T-helper 1 cell treated with Interleukin-12 subunit alpha and Interleukin-12 subunit beta and Interleukin-4 antibody, amounts not matched to agents 30 μg/mL and 1 μg/mL, for 36 hours (primary cell): ENCODE data around the gene FBXW4.
A peak's percentile ranks its signal among the peaks of the same experiment; 100 is the strongest.
"Not testable (repeated sequence)": the region's sequence is repeated elsewhere in the genome, so short reads cannot be mapped to it uniquely, and the experiment has no call there.

Source experiments
- H3K27ac Mint-ChIP-seq: one replicate; pipeline ENCODE4 v1.8.0; 2021; ENCODE audit warnings: mild to moderate bottlenecking, mixed read lengths
- H3K27me3 Mint-ChIP-seq: one replicate; pipeline ENCODE4 v1.8.0; 2021; ENCODE audit warnings: low read depth, mixed read lengths
- H3K36me3 Mint-ChIP-seq: one replicate; pipeline ENCODE4 v1.8.0; 2021; ENCODE audit warnings: low read depth, mixed read lengths
- H3K4me1 Mint-ChIP-seq: one replicate; pipeline ENCODE4 v1.8.0; 2021; ENCODE audit warnings: low read depth, mixed read lengths
- H3K4me3 Mint-ChIP-seq: one replicate; pipeline ENCODE4 v1.8.0; 2021; ENCODE audit warnings: mild to moderate bottlenecking, moderate library complexity, mixed read lengths
- H3K9me3 Mint-ChIP-seq: one replicate; pipeline ENCODE4 v1.8.0; 2021; ENCODE audit warnings: mixed read lengths

The FBXW4 gene

DNA sequence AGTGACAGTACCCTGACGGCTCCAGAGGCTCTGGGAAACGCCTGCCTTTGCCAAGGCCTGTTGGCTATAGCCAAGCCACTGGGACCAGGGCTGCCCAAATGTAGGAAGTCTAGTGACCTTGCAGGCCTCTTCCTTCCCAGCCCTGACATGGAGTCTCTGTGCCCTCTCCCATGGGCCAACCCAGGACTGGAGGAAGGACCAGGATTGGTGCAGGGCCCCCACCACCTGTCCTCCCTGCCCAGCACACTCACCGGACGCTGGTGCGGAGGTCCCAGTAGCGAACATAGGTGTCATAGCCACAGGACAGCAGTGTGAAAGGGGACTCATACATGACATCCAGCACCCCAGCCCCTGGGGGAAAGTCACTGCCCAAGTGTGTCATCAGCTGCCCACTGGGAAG, 82.9 kb downstream of the FBXW4 start:
- no peak overlapping the region for H3K4me3 Mint-ChIP-seq
- no peak overlapping the region for H3K27ac Mint-ChIP-seq
- H3K36me3 Mint-ChIP-seq: peaks cover 13% of the 10 kb centered on the region
- H3K9me3 Mint-ChIP-seq: no peaks in the 10 kb centered on the region
- peaks cover 8% of the 10 kb centered on the region for H3K4me1 Mint-ChIP-seq
- no peaks in the 10 kb centered on the region for H3K27me3 Mint-ChIP-seq

DNA sequence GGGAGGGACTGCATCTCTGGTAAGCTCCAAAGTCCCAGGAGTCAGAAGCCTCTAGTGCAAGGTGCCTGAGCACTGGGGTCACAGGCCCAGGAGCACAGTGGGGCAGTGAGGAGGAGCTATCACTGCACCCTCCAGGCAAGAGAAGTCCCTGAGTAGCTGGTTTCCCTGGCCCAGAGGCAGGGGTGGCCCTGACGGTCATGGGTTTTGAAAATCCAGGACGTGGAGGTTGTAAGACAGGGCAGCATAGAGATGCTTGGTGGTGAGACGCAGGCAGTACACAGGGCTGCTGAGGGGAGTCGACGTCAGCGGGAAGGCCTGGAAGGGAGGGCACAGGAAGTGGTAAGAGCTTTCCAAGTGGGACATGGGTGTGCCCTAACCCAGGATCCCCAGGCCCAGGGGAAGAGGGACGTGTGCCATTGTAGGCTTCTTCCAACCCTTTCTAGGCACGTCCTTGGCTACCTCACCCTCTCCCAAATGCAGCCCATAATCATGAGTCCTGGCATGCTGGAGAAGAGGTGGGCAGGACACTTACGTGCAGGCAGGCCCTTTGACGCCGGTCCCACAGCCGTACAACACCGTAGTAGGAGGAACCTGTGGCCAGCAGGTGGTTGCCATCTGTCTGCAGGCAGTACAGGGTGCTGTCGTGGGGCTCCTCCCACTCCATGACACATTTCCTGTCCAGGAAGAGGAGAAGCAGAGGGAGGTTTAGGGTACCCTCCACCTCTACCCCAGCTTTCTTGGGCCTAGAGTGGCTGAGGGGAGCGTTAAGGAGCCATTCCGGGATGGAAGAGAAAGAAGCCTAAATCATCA, 83.7 kb downstream of the FBXW4 start:
- H3K27ac Mint-ChIP-seq: peak overlapping the region; percentile 55
- H3K36me3 Mint-ChIP-seq: peaks cover 16% of the 10 kb centered on the region
- no peak overlapping the region for H3K4me3 Mint-ChIP-seq
- H3K4me1 Mint-ChIP-seq: peaks cover 8% of the 10 kb centered on the region
- H3K27me3 Mint-ChIP-seq: no peaks in the 10 kb centered on the region
- H3K9me3 Mint-ChIP-seq: no peaks in the 10 kb centered on the region

GRCh38 chr10:101609481-101609880, 85.5 kb downstream of the FBXW4 start:
- no peaks in the 10 kb centered on the region for H3K27me3 Mint-ChIP-seq
- H3K4me3 Mint-ChIP-seq: no peak overlapping the region
- H3K27ac Mint-ChIP-seq: no peak overlapping the region
- H3K9me3 Mint-ChIP-seq: no peaks in the 10 kb centered on the region
- peaks cover 8% of the 10 kb centered on the region for H3K4me1 Mint-ChIP-seq
- peaks cover 16% of the 10 kb centered on the region for H3K36me3 Mint-ChIP-seq

DNA sequence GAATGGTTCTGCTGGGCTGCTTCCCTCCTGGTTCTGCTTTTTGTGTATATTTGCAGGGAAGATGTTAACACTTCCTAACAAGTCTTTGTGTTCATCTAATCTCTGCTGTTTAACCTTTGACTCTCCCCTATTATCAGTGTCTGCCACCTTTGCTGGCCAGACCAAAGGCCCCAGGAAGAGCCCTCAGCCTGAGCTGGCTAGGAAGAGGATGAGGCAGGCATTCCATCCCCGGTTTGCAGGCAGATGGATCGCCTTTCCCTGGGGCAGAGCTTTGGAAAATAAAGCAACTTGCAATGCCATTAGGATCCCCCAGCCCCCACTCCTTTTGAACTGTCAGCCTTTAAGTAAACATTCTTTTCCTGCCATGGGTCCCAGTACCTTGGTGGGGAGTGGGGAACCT, 87.8 kb downstream of the FBXW4 start:
- peaks cover 18% of the 10 kb centered on the region for H3K36me3 Mint-ChIP-seq
- no peak overlapping the region for H3K4me3 Mint-ChIP-seq
- peaks cover 8% of the 10 kb centered on the region for H3K4me1 Mint-ChIP-seq
- no peak overlapping the region for H3K27ac Mint-ChIP-seq
- H3K9me3 Mint-ChIP-seq: no peaks in the 10 kb centered on the region
- no peaks in the 10 kb centered on the region for H3K27me3 Mint-ChIP-seq

- Mint-ChIP-seq H3K9me3 (no peaks in the 10 kb centered on the region), H3K4me3 (no peak overlapping the region), H3K4me1 (no peaks in the 10 kb centered on the region), H3K36me3 (peaks cover 5% of the 10 kb centered on the region), H3K27me3 (no peaks in the 10 kb centered on the region), H3K27ac (no peak overlapping the region)
These were observed 92.1 kb downstream of the FBXW4 start for GRCh38 chr10:101602761-101603398.

- Mint-ChIP-seq H3K9me3 (no peaks in the 10 kb centered on the region), H3K4me3 (no peak overlapping the region), H3K27ac (no peak overlapping the region)
These were observed 93.4 kb downstream of the FBXW4 start for GRCh38 chr10:101601541-101601940.

DNA sequence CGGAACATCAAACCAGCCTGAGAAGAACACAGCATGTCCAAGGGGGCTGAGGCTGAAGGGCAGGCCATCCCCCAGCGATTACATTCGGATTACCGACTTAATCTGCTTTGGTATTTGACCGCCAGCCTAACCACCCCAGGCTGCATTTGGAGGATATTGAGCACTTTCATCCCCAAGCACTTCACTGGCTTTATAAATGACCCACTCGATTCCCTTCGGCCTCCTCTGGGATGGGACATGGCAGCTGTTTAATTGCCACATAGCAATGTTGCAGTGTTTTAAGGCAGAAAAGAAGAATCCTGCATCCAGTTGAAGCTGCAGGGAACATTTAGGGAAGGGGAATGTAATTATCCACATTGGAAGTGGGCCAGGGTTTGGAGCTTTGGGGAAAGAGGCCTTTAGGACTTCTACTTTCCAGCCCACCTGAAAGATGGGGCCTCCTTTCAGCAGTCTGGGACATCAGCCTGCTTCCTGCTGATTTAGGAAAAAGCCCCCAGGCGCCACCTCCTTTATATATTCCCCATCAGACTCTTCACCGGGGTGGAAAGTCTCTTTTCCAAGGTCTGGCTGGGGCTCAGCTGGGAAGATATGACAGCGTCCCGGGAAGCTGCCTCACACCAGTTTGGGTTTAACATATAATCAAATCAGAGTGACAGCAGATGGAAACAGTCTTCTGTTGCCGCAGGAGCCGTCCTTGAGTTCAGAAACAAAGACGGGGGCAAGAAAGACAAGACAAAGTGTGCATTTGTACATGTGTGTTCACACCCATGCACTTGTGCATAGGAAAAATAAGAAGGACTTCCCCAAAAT, 97.7 kb downstream of the FBXW4 start:
- Mint-ChIP-seq H3K36me3 (no peaks in the 10 kb centered on the region), H3K4me3 (no peak overlapping the region), H3K27me3 (peaks cover 4% of the 10 kb centered on the region), H3K4me1 (no peaks in the 10 kb centered on the region), H3K27ac (no peak overlapping the region), H3K9me3 (no peaks in the 10 kb centered on the region)

More at GRCh38 chr10:101601541-101601940, 93.4 kb downstream of the FBXW4 start:
- Mint-ChIP-seq H3K36me3 (peaks cover 5% of the 10 kb centered on the region), H3K27me3 (no peaks in the 10 kb centered on the region), H3K4me1 (no peaks in the 10 kb centered on the region)

- no peak overlapping the region for H3K4me3 Mint-ChIP-seq
- H3K4me1 Mint-ChIP-seq: no peaks in the 10 kb centered on the region
- H3K9me3 Mint-ChIP-seq: no peaks in the 10 kb centered on the region
- H3K36me3 Mint-ChIP-seq: no peaks in the 10 kb centered on the region
- no peak overlapping the region for H3K27ac Mint-ChIP-seq
- H3K27me3 Mint-ChIP-seq: peaks cover 4% of the 10 kb centered on the region
These were observed 99.2 kb downstream of the FBXW4 start for GRCh38 chr10:101595591-101596433.

DNA sequence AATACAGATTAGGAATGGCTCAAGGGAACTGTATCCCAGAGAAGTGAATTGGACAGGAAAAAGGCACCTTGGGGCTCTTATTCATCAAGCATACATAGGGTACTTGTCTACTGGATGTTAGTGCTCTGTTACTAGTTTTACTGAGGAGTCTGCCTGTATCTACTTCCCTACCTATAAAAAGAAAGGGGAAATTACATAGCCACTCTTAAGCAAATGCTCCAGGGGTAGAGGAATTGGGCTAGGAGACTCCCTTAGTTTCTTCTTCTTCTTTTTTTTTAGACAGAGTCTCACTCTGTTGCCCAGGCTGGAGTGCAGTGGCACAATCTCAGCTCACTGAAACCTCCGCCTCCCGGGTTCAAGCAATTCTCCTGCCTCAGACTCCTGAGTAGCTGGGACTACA, 101.6 kb downstream of the FBXW4 start:
- H3K9me3 Mint-ChIP-seq, H3K36me3 Mint-ChIP-seq, H3K27me3 Mint-ChIP-seq, H3K27ac Mint-ChIP-seq, H3K4me1 Mint-ChIP-seq, H3K4me3 Mint-ChIP-seq: not testable (repeated sequence)

DNA sequence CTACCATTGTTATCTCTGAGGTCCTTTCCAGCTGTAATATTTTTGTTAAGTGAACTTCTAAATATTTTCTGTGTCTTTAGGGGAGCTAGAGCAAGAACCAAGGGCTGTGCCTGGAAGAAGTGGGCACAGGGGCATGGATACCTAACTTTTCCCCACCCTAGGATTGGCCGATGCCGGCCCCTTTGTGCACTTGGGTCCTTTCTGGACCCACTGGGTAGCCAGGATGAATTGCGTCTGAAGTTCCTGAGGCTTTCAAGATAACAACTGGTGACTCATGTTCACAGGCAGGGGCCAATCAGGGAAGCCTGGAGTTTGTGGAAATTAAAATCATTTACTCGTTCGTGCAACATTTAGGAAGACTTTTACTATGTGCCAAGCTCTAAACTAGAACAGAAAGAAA, 106.1 kb downstream of the FBXW4 start:
- Mint-ChIP-seq H3K9me3 (no peaks in the 10 kb centered on the region), H3K27ac (no peak overlapping the region), H3K27me3 (no peaks in the 10 kb centered on the region), H3K4me1 (peaks cover 18% of the 10 kb centered on the region), H3K36me3 (peaks cover 8% of the 10 kb centered on the region), H3K4me3 (peak overlapping the region; percentile 93)

- peak within 1 kb of the TSS; percentile 93 for H3K4me3 Mint-ChIP-seq
- peak within 1 kb of the TSS; percentile 80 for H3K27ac Mint-ChIP-seq
- no peaks in the 10 kb centered on the region for H3K27me3 Mint-ChIP-seq
- H3K9me3 Mint-ChIP-seq: no peaks in the 10 kb centered on the region
- H3K36me3 Mint-ChIP-seq: peaks cover 8% of the 10 kb centered on the region
- peaks cover 18% of the 10 kb centered on the region for H3K4me1 Mint-ChIP-seq
These were observed 107.0 kb downstream of the FBXW4 start, which contains the start of the genes DPCD and POLL for GRCh38 chr10:101587725-101588653. DPCD (plus strand) TSS chr10:101588321; CDS start chr10:101588337, 16 bp downstream. POLL (minus strand) TSS chr10:101588257; CDS start chr10:101587360, 897 bp downstream.

- H3K9me3 Mint-ChIP-seq: no peaks in the 10 kb centered on the region
- H3K27ac Mint-ChIP-seq: no peak overlapping the region
- H3K4me3 Mint-ChIP-seq: no peak overlapping the region
- H3K4me1 Mint-ChIP-seq: peaks cover 18% of the 10 kb centered on the region
- peaks cover 12% of the 10 kb centered on the region for H3K36me3 Mint-ChIP-seq
- no peaks in the 10 kb centered on the region for H3K27me3 Mint-ChIP-seq
These were observed 109.1 kb downstream of the FBXW4 start for GRCh38 chr10:101585841-101586240.
